Measurements from ENCODE around the gene LRP4.

The LRP4 gene

GRCh38 chr11:46826310-46827044 lies 91.9 kb downstream of the LRP4 start (continued):
- TF ChIP-seq PRDM10 (tag by site-specific recombination; IDR thresholded peaks at IDR 0.05) (peak; percentile 48), ZNF335 (tag by site-specific recombination; conservative IDR thresholded peaks at IDR 0.05) (peak; percentile 51; the same call in 1 of the 2 replicates), ZNF350 (tag by site-specific recombination; IDR thresholded peaks at IDR 0.05) (no peak), ZNF155 (tag by site-specific recombination; IDR thresholded peaks at IDR 0.05) (no peak), ZFP69B (tag by site-specific recombination; IDR thresholded peaks at IDR 0.05) (peak; percentile 87), KLF8 (tag by site-specific recombination; IDR thresholded peaks at IDR 0.05) (peak; percentile 28; the same call in 1 of the 2 replicates), ZNF701 (tag by site-specific recombination; IDR thresholded peaks at IDR 0.05) (no peak), KLF17 (tag by site-specific recombination; IDR thresholded peaks at IDR 0.05) (no peak), ZNF362 (tag by site-specific recombination; IDR thresholded peaks at IDR 0.05) (no peak), ZNF404 (tag by site-specific recombination; IDR thresholded peaks at IDR 0.05) (no peak), SP7 (tag by site-specific recombination; IDR thresholded peaks at IDR 0.05) (no peak), ZBTB21 (tag by site-specific recombination; IDR thresholded peaks at IDR 0.05) (no peak), KLF16 (tag by site-specific recombination; IDR thresholded peaks at IDR 0.05) (0 out of 2 replicates have a peak, but pooled peaks have one; percentile 59), ZIC2 (tag by site-specific recombination; IDR thresholded peaks at IDR 0.05) (0 out of 2 replicates have a peak, but pooled peaks have one; percentile 16), ZNF623 (tag by site-specific recombination; IDR thresholded peaks at IDR 0.05) (no peak), KLF10 (tag by site-specific recombination; IDR thresholded peaks at IDR 0.05) (peak; percentile 39; the same call in 1 of the 2 replicates), ZXDB (tag by site-specific recombination; IDR thresholded peaks at IDR 0.05) (no peak), ZBTB44 (tag by site-specific recombination; IDR thresholded peaks at IDR 0.05) (no peak), SP2 (tag by site-specific recombination; IDR thresholded peaks at IDR 0.05) (peak; percentile 86), ZSCAN18 (tag by site-specific recombination; IDR thresholded peaks at IDR 0.05) (no peak), ZNF660 (tag by site-specific recombination; IDR thresholded peaks at IDR 0.05) (no peak), ZFHX2 (tag by site-specific recombination; conservative IDR thresholded peaks at IDR 0.05) (no peak), ZBTB26 (tag by site-specific recombination; optimal IDR thresholded peaks at IDR 0.05) (no peak), ZNF670 (tag by site-specific recombination; IDR thresholded peaks at IDR 0.05; ENCODE audit: low read depth) (no peak), ZNF23 (tag by site-specific recombination; IDR thresholded peaks at IDR 0.05; ENCODE audit: borderline replicate concordance) (no peak), SALL2 (tag by site-specific recombination; IDR thresholded peaks at IDR 0.05; ENCODE audit: borderline replicate concordance) (no peak), ZNF112 (tag by site-specific recombination; IDR thresholded peaks at IDR 0.05) (no peak), ZNF580 (tag by site-specific recombination; IDR thresholded peaks at IDR 0.05) (no peak), GLI4 (tag by site-specific recombination; IDR thresholded peaks at IDR 0.05) (no peak)

Data from HEK293 (cell line).